Fibroblast of skin of back (primary cell): Measurements from ENCODE around the gene NUDT21.
"Not testable (repeated sequence)": the region's sequence is repeated elsewhere in the genome, so short reads cannot be mapped to it uniquely, and the experiment has no call there.

Experiments used
- DNase-seq: peaks from one replicate; pipeline ENCODE4 v3.0.0-alpha.2; 2013

NUDT21 gene

GRCh38 chr16:56417138-56417537 lies 34.0 kb downstream of the NUDT21 start:
- DNase-seq: no peak

GRCh38 chr16:56415875-56416274 lies 35.3 kb downstream of the NUDT21 start:
- DNase-seq: no peak

- no peak for DNase-seq
Observed at GRCh38 chr16:56414366-56414765, 36.8 kb downstream of the NUDT21 start.

- no peak for DNase-seq
Observed at GRCh38 chr16:56413381-56413780, 37.8 kb downstream of the NUDT21 start.

GRCh38 chr16:56411624-56412023 lies 39.5 kb downstream of the NUDT21 start:
- no peak for DNase-seq

GRCh38 chr16:56411123-56411522 lies 40.0 kb downstream of the NUDT21 start:
- no peak for DNase-seq

- DNase-seq: no peak
Observed at GRCh38 chr16:56409195-56409594, 41.9 kb downstream of the NUDT21 start.

- no peak for DNase-seq
Observed at GRCh38 chr16:56408379-56409098, 42.6 kb downstream of the NUDT21 start.

GRCh38 chr16:56405977-56406672 lies 45.0 kb downstream of the NUDT21 start:
- DNase-seq: no peak

GRCh38 chr16:56401482-56401881 lies 49.6 kb downstream of the NUDT21 start:
- DNase-seq: no peak

- no peak for DNase-seq
Observed at GRCh38 chr16:56400458-56400857, 50.7 kb downstream of the NUDT21 start.

- no peak for DNase-seq
Observed at GRCh38 chr16:56399486-56399885, 51.6 kb downstream of the NUDT21 start.

GRCh38 chr16:56399047-56399446 lies 52.1 kb downstream of the NUDT21 start:
- DNase-seq: no peak

GRCh38 chr16:56396724-56397123 lies 54.4 kb downstream of the NUDT21 start:
- not testable (repeated sequence) for DNase-seq

GRCh38 chr16:56389554-56389953 lies 61.6 kb downstream of the NUDT21 start:
- DNase-seq: peak; percentile 100

- peak; percentile 46 for DNase-seq
Observed at GRCh38 chr16:56388209-56388608, 62.9 kb downstream of the NUDT21 start.

- DNase-seq: peak; percentile 48
Observed at GRCh38 chr16:56387396-56387795, 63.7 kb downstream of the NUDT21 start.

GRCh38 chr16:56384074-56384721 lies 66.9 kb downstream of the NUDT21 start:
- DNase-seq: no peak

- peak; percentile 18 for DNase-seq
Observed at GRCh38 chr16:56382901-56383355, 68.2 kb downstream of the NUDT21 start.

GRCh38 chr16:56382459-56382858 lies 68.7 kb downstream of the NUDT21 start:
- no peak for DNase-seq

GRCh38 chr16:56380778-56381485 lies 70.2 kb downstream of the NUDT21 start:
- DNase-seq: not testable (repeated sequence)
